Measurements from ENCODE around the gene SSH2.

SSH2 gene

DNA sequence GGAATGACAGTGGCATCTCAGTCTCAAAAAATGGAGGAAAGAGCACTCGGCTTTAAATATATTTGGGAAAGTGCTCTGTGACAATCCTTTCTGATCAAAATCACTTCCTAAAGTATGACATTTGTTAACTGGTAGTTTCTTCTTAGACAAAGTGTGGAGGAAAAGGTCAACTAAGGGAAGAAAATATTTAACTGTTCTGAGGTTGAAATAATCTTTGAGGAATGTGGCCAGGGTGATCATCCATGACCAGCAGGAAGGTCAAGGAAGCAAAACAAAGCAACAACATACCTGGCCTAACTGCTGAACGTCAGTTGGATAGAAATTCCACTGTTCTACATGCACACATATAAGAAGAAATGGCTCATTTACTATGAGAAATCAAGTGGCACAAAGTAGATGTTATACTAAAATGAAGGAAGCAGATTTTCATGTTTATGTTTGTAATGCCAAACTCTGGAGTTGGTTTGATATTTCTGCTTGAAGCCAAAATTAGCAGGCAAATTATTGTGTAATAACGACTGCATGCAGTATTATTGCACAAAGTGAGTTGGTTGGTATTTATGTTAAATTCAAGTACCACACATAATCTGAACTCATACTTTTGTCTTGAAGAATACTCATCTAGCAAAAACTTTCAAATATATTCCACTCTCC, 220.0 kb downstream of the SSH2 start:
- TF ChIP-seq GLIS3 (CRISPR knock-in tag; IDR thresholded peaks at IDR 0.05) = no peak
- no peak for TF ChIP-seq BACH2 (CRISPR knock-in tag; IDR thresholded peaks at IDR 0.05; ENCODE audit: borderline replicate concordance)
- no peak for TF ChIP-seq ZC3H10 (CRISPR knock-in tag; IDR thresholded peaks at IDR 0.05)
- no peak for TF ChIP-seq OSR1 (CRISPR knock-in tag; IDR thresholded peaks at IDR 0.05)
- TF ChIP-seq RARB (CRISPR knock-in tag; IDR thresholded peaks at IDR 0.05) = no peak
- TF ChIP-seq, protein P1, sequence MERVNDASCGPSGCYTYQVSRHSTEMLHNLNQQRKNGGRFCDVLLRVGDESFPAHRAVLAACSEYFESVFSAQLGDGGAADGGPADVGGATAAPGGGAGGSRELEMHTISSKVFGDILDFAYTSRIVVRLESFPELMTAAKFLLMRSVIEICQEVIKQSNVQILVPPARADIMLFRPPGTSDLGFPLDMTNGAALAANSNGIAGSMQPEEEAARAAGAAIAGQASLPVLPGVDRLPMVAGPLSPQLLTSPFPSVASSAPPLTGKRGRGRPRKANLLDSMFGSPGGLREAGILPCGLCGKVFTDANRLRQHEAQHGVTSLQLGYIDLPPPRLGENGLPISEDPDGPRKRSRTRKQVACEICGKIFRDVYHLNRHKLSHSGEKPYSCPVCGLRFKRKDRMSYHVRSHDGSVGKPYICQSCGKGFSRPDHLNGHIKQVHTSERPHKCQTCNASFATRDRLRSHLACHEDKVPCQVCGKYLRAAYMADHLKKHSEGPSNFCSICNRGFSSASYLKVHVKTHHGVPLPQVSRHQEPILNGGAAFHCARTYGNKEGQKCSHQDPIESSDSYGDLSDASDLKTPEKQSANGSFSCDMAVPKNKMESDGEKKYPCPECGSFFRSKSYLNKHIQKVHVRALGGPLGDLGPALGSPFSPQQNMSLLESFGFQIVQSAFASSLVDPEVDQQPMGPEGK (CRISPR knock-in tag; IDR thresholded peaks at IDR 0.05; ENCODE audit: borderline replicate concordance) = no peak
- no peak for ATAC-seq

DNA sequence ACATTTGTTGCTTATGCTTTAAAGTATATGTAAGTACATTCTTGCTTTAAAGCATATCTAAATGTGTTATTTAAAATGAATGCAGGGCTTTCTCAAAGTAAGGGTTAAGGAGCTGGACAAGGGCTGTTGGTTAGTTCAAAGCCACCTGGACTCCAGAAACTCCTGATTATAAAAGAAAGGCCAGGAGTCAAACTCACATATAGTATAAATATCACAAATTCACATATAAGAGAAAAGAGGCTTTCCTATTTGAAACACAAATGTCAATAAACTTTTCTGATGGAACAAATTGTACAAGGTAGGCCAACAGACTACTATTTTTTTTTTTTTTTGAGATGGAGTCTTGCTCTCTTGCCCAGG, 222.8 kb downstream of the SSH2 start:
- TF ChIP-seq ZNF8 (CRISPR knock-in tag; IDR thresholded peaks at IDR 0.05) (no peak), ZNF70 (CRISPR knock-in tag; IDR thresholded peaks at IDR 0.05) (no peak), OSR1 (CRISPR knock-in tag; IDR thresholded peaks at IDR 0.05) (no peak), RARB (CRISPR knock-in tag; IDR thresholded peaks at IDR 0.05) (no peak), ZNF565 (CRISPR knock-in tag; conservative IDR thresholded peaks at IDR 0.05; ENCODE audit: low read depth) (no peak), ARNTL (CRISPR knock-in tag; IDR thresholded peaks at IDR 0.05; ENCODE audit: borderline replicate concordance, low read depth) (no peak), ZFP3 (CRISPR knock-in tag; IDR thresholded peaks at IDR 0.05) (no peak), SNAI2 (CRISPR knock-in tag; IDR thresholded peaks at IDR 0.05) (no peak)
- TF ChIP-seq, protein P2, sequence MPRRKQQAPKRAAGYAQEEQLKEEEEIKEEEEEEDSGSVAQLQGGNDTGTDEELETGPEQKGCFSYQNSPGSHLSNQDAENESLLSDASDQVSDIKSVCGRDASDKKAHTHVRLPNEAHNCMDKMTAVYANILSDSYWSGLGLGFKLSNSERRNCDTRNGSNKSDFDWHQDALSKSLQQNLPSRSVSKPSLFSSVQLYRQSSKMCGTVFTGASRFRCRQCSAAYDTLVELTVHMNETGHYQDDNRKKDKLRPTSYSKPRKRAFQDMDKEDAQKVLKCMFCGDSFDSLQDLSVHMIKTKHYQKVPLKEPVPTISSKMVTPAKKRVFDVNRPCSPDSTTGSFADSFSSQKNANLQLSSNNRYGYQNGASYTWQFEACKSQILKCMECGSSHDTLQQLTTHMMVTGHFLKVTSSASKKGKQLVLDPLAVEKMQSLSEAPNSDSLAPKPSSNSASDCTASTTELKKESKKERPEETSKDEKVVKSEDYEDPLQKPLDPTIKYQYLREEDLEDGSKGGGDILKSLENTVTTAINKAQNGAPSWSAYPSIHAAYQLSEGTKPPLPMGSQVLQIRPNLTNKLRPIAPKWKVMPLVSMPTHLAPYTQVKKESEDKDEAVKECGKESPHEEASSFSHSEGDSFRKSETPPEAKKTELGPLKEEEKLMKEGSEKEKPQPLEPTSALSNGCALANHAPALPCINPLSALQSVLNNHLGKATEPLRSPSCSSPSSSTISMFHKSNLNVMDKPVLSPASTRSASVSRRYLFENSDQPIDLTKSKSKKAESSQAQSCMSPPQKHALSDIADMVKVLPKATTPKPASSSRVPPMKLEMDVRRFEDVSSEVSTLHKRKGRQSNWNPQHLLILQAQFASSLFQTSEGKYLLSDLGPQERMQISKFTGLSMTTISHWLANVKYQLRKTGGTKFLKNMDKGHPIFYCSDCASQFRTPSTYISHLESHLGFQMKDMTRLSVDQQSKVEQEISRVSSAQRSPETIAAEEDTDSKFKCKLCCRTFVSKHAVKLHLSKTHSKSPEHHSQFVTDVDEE (CRISPR knock-in tag; IDR thresholded peaks at IDR 0.05) = no peak
- no peak for ATAC-seq

DNA sequence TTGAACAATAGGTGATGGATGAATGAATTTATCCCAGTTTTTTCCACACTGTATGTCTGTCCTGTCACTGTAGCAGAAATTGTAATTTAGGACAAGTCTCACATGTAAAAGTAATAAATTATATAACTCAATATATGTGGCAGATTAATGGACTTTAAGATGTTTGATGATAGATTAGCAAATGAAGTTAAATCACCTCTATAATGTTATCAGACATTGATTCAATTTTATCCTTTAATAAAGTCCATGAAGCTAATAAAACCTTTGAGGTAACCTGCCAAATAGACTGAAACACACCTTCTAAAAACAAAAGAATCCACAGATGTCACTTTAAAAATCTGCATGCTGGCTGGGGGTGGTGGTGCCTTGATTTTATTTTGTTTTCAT, 224.0 kb downstream of the SSH2 start:
- TF ChIP-seq TCF4 (CRISPR knock-in tag; IDR thresholded peaks at IDR 0.05; ENCODE audit: borderline replicate concordance) (peak; percentile 65; the same call in 1 of the 2 replicates), ZNF8 (CRISPR knock-in tag; IDR thresholded peaks at IDR 0.05) (0 out of 2 replicates have a peak, but pooled peaks have one; percentile 42), ISL1 (CRISPR knock-in tag; IDR thresholded peaks at IDR 0.05) (peak; percentile 69), RARB (CRISPR knock-in tag; IDR thresholded peaks at IDR 0.05) (no peak), ZNF70 (CRISPR knock-in tag; IDR thresholded peaks at IDR 0.05) (no peak)
- TF ChIP-seq, protein P1 (CRISPR knock-in tag; IDR thresholded peaks at IDR 0.05; ENCODE audit: borderline replicate concordance) = no peak
- TF ChIP-seq, protein P3, sequence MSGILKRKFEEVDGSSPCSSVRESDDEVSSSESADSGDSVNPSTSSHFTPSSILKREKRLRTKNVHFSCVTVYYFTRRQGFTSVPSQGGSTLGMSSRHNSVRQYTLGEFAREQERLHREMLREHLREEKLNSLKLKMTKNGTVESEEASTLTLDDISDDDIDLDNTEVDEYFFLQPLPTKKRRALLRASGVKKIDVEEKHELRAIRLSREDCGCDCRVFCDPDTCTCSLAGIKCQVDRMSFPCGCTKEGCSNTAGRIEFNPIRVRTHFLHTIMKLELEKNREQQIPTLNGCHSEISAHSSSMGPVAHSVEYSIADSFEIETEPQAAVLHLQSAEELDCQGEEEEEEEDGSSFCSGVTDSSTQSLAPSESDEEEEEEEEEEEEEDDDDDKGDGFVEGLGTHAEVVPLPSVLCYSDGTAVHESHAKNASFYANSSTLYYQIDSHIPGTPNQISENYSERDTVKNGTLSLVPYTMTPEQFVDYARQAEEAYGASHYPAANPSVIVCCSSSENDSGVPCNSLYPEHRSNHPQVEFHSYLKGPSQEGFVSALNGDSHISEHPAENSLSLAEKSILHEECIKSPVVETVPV (CRISPR knock-in tag; IDR thresholded peaks at IDR 0.05) = no peak
- TF ChIP-seq, protein P2 (CRISPR knock-in tag; IDR thresholded peaks at IDR 0.05) = peak; percentile 63; the same call in 1 of the 2 replicates
- ATAC-seq = no peak
